Ishikawa (cell line): ENCODE data around the gene NEK3.

Experiments
- CEBPB ChIP-seq: IDR thresholded peaks from 2 replicates; pipeline ENCODE4 v1.6.1; 2012
- CREB1 ChIP-seq: IDR thresholded peaks from 2 replicates; pipeline ENCODE4 v1.6.1; 2012; ENCODE audit warnings: low read depth
- EGR1 ChIP-seq: IDR thresholded peaks from 2 replicates; pipeline ENCODE4 v1.6.1; 2012
- EP300 ChIP-seq: IDR thresholded peaks from 2 replicates; pipeline ENCODE4 v1.6.1; 2012; ENCODE audit warnings: borderline replicate concordance
- NFIC ChIP-seq: IDR thresholded peaks from 2 replicates; pipeline ENCODE4 v1.6.1; 2012
- RAD21 ChIP-seq: IDR thresholded peaks from 2 replicates; pipeline ENCODE4 v1.6.1; 2012; ENCODE audit warnings: low read depth
- TAF1 ChIP-seq: IDR thresholded peaks from 2 replicates; pipeline ENCODE4 v1.6.1; 2012; ENCODE audit warnings: low read depth, mild to moderate bottlenecking
- TCF12 ChIP-seq: IDR thresholded peaks from 2 replicates; pipeline ENCODE4 v1.6.1; 2012; ENCODE audit warnings: low read depth
- YY1 ChIP-seq: IDR thresholded peaks from 2 replicates; pipeline ENCODE4 v1.6.1; 2012; ENCODE audit warnings: low read depth
- ZBTB7A ChIP-seq: IDR thresholded peaks from 2 replicates; pipeline ENCODE4 v1.6.1; 2012; ENCODE audit warnings: low read depth
- TF ChIP-seq, protein P1 (sequence below): IDR thresholded peaks from 2 replicates; pipeline ENCODE4 v1.6.1; 2012; ENCODE audit warnings: low read depth, mild to moderate bottlenecking
- TF ChIP-seq, protein P2 (sequence below): IDR thresholded peaks from 2 replicates; pipeline ENCODE4 v1.6.1; 2012
- TF ChIP-seq, protein P3 (sequence below): IDR thresholded peaks from 2 replicates; pipeline ENCODE4 v1.6.1; 2012

DNA sequence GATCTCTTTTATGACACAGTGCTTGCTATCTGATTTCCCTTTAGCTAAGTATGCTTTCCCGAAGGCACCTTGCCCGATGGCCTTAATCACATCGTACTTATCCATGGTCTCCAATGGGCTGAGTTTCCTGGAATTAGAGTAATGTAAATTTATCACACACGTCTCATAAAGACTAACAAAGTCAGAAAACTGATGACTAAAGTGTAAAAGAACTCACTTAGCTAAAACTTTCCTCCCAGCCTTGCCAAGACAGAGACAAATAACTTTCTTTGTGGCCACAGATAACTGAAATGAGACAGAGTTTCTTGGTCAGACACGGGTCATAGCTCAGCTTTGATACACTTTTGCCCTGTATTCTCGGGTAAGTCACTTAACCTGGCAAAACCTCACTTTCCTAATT lies 32.0 kb downstream of the NEK3 start:
- TF ChIP-seq CREB1 = no peak
- TF ChIP-seq RAD21 = no peak
- TF ChIP-seq TCF12 = no peak
- TF ChIP-seq, protein P1, sequence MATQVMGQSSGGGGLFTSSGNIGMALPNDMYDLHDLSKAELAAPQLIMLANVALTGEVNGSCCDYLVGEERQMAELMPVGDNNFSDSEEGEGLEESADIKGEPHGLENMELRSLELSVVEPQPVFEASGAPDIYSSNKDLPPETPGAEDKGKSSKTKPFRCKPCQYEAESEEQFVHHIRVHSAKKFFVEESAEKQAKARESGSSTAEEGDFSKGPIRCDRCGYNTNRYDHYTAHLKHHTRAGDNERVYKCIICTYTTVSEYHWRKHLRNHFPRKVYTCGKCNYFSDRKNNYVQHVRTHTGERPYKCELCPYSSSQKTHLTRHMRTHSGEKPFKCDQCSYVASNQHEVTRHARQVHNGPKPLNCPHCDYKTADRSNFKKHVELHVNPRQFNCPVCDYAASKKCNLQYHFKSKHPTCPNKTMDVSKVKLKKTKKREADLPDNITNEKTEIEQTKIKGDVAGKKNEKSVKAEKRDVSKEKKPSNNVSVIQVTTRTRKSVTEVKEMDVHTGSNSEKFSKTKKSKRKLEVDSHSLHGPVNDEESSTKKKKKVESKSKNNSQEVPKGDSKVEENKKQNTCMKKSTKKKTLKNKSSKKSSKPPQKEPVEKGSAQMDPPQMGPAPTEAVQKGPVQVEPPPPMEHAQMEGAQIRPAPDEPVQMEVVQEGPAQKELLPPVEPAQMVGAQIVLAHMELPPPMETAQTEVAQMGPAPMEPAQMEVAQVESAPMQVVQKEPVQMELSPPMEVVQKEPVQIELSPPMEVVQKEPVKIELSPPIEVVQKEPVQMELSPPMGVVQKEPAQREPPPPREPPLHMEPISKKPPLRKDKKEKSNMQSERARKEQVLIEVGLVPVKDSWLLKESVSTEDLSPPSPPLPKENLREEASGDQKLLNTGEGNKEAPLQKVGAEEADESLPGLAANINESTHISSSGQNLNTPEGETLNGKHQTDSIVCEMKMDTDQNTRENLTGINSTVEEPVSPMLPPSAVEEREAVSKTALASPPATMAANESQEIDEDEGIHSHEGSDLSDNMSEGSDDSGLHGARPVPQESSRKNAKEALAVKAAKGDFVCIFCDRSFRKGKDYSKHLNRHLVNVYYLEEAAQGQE = no peak
- TF ChIP-seq, protein P2, sequence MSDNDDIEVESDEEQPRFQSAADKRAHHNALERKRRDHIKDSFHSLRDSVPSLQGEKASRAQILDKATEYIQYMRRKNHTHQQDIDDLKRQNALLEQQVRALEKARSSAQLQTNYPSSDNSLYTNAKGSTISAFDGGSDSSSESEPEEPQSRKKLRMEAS = no peak
- TF ChIP-seq EP300 = no peak
- TF ChIP-seq YY1 = no peak
- no peak for TF ChIP-seq CEBPB
- no peak for TF ChIP-seq EGR1
- TF ChIP-seq TAF1 = no peak
- TF ChIP-seq ZBTB7A = no peak
- TF ChIP-seq NFIC = no peak
- TF ChIP-seq, protein P3, sequence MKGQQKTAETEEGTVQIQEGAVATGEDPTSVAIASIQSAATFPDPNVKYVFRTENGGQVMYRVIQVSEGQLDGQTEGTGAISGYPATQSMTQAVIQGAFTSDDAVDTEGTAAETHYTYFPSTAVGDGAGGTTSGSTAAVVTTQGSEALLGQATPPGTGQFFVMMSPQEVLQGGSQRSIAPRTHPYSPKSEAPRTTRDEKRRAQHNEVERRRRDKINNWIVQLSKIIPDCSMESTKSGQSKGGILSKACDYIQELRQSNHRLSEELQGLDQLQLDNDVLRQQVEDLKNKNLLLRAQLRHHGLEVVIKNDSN = no peak
